Left lung (tissue), 10 donors: ENCODE data around the gene GNG7. TPM values are rescaled to one million over a fixed set of nuclear protein-coding genes. Genes with fewer than 3 reads are reported as not detected.
"Not testable (repeated sequence)": the region's sequence is repeated elsewhere in the genome, so short reads cannot be mapped to it uniquely, and the experiment has no call there.

Experiments
- ATAC-seq: fragments of 200-7000 bp; cut with Tn5 transposase; one replicate; pipeline ENCODE4 v1.9.1; 2020; ENCODE audit warnings: moderate library complexity
- DNase-seq, 4 donors: peaks; one replicate each; pipeline ENCODE4 v3.0.0-alpha.2; 2013 to 2020
- H3K27ac ChIP-seq, 2 donors: fragments of 200-600 bp; sonication (generic) in 1 of 2; one replicate each; pipeline versions ENCODE4 v1.5.0 to v1.8.0; 2020 to 2021
- H3K27me3 ChIP-seq, 2 donors: fragments of 200-600 bp; sonication (generic) in 1 of 2; one replicate each; pipeline versions ENCODE4 v1.5.0 to v1.8.0; 2020 to 2021
- H3K36me3 ChIP-seq, 2 donors: fragments of 200-600 bp; sonication (generic) in 1 of 2; one replicate each; pipeline versions ENCODE4 v1.5.0 to v1.8.0; 2020 to 2021
- H3K4me1 ChIP-seq, 2 donors: fragments of 200-600 bp; one replicate each; pipeline ENCODE4 v1.8.0; 2021
- H3K4me3 ChIP-seq, 2 donors: fragments of 200-600 bp; sonication (generic) in 1 of 2; one replicate each; pipeline versions ENCODE4 v1.5.0 to v1.8.0; 2020 to 2021; ENCODE audit warnings: mild to moderate bottlenecking in 1 of 2
- H3K9me3 ChIP-seq, 2 donors: fragments of 200-600 bp; sonication (generic) in 1 of 2; one replicate each; pipeline versions ENCODE4 v1.5.0 to v1.8.0; 2020 to 2021
- CTCF ChIP-seq, 2 donors: fragments of 200-600 bp; sonication (generic) in 1 of 2; IDR thresholded peaks; one replicate each; pipeline versions ENCODE4 v1.5.0 to v1.8.0; 2021; ENCODE audit warnings: antibody characterized with exemption in 2 of 2
- intact Hi-C, 2 donors: fragments of 100-400 bp; cut with DNase I; formaldehyde crosslinking; loops; one replicate each; pipeline versions ENCODE4 v1.11.2 to v1.14.2; 2022
- polyA plus RNA-seq, 6 donors: library from polyadenylated mRNA; unstranded; fragments of 120-200 nt; gene quantifications; one replicate each; pipeline ENCODE4 v1.2.1, GENCODE V29; 2013; ENCODE audit not compliant: insufficient read length in 6 of 6
- total RNA-seq, 2 donors: library from RNA; stranded (reverse); fragmentation: NEBNext Ultra II Directional; extraction: Animal tissue kit (Norgen Biotek cat#: 25700); gene quantifications; one replicate each; pipeline ENCODE4 v1.2.1, GENCODE V29; 2021
- donor health status: DM: no; HTN: yes; CAD: no.
- donor health status: DM: no; HTN: no; CAD: no.

Gene GNG7
- total and polyA plus RNA-seq, 8 donors, result 3.8 to 7.1 (median 5.5) TPM

GRCh38 chr19:2548966-2549365 lies 153.5 kb downstream of the GNG7 start:
- Histone ChIP-seq H3K4me1 (peaks cover 24 to 80% of the 10 kb centered on the region in 2 donors), H3K27ac (peak overlapping the region; percentile 69 to 76), H3K9me3 (no peaks in the 10 kb centered on the region), H3K27me3 (no peaks in the 10 kb centered on the region), H3K4me3 (no peak overlapping the region), H3K36me3 (no peaks in the 10 kb centered on the region)
- DNase-seq (peak in 2 of 4 donors; percentile 29 to 36), ATAC-seq (no peak)
- TF ChIP-seq CTCF (IDR thresholded peaks at IDR 0.05), result no peak
- intact Hi-C loops, result no loop called here

GRCh38 chr19:2547721-2548120 lies 154.8 kb downstream of the GNG7 start:
- H3K27ac ChIP-seq, result no peak overlapping the region
- H3K9me3 ChIP-seq, result no peaks in the 10 kb centered on the region
- peaks cover 33 to 90% of the 10 kb centered on the region in 2 donors for H3K4me1 ChIP-seq
- no peak for TF ChIP-seq CTCF (IDR thresholded peaks at IDR 0.05)
- intact Hi-C loops, result no loop called here
- DNase-seq, result peak in 2 of 4 donors; percentile 30 to 44
- no peaks in the 10 kb centered on the region for H3K27me3 ChIP-seq
- no peaks in the 10 kb centered on the region for H3K36me3 ChIP-seq
- ATAC-seq, result no peak
- H3K4me3 ChIP-seq, result no peak overlapping the region

GRCh38 chr19:2547033-2547680 lies 155.3 kb downstream of the GNG7 start:
- Histone ChIP-seq H3K4me1 (peaks cover 39 to 90% of the 10 kb centered on the region in 2 donors), H3K36me3 (no peaks in the 10 kb centered on the region), H3K27me3 (no peaks in the 10 kb centered on the region), H3K4me3 (no peak overlapping the region), H3K27ac (peak overlapping the region; percentile 83), H3K9me3 (no peaks in the 10 kb centered on the region)
- no peak for TF ChIP-seq CTCF (IDR thresholded peaks at IDR 0.05)
- intact Hi-C loops, result no loop called here
- ATAC-seq, result no peak
- peak in 2 of 4 donors; percentile 32 to 47 for DNase-seq

GRCh38 chr19:2546128-2547032 lies 156.1 kb downstream of the GNG7 start:
- Histone ChIP-seq H3K27ac (peak overlapping the region; percentile 83), H3K36me3 (no peaks in the 10 kb centered on the region), H3K27me3 (no peaks in the 10 kb centered on the region), H3K4me3 (no peak overlapping the region), H3K4me1 (peaks cover 42 to 93% of the 10 kb centered on the region in 2 donors), H3K9me3 (no peaks in the 10 kb centered on the region)
- peak; percentile 24 for ATAC-seq
- TF ChIP-seq CTCF (IDR thresholded peaks at IDR 0.05), result no peak
- intact Hi-C loops, result no loop called here
- peak; percentile 54 to 92 (median 82) for DNase-seq

GRCh38 chr19:2545416-2546127 lies 156.9 kb downstream of the GNG7 start:
- H3K4me3 ChIP-seq, H3K27me3 ChIP-seq, H3K36me3 ChIP-seq, ATAC-seq, intact Hi-C loops, H3K9me3 ChIP-seq: not testable (repeated sequence)
- peak overlapping the region; percentile 83 for H3K27ac ChIP-seq
- H3K4me1 ChIP-seq, result peaks cover 44 to 90% of the 10 kb centered on the region in 2 donors
- peak in 1 of 4 donors; percentile 26 for DNase-seq
